Muscle of arm (tissue), 12 donors: ENCODE measurements around the gene PTPRU. TPM values are rescaled to one million over a fixed set of nuclear protein-coding genes. Genes with fewer than 3 reads are reported as not detected.

Experiments
- DNase-seq: peaks from one replicate; pipeline ENCODE4 v3.0.0-alpha.2; 2013
- polyA plus RNA-seq, 12 donors: library from polyadenylated mRNA; unstranded; fragments of 120-200 nt; gene quantifications; one replicate each; pipeline ENCODE4 v1.2.1, GENCODE V29; 2013; ENCODE audit not compliant: insufficient read length in 12 of 12

The PTPRU gene
- polyA plus RNA-seq, 12 donors: 7.2 to 26.3 (median 12.0) TPM; not detected in 1

GRCh38 chr1:29362764-29363163, 126.4 kb downstream of the PTPRU start:
- no peak for DNase-seq

DNA sequence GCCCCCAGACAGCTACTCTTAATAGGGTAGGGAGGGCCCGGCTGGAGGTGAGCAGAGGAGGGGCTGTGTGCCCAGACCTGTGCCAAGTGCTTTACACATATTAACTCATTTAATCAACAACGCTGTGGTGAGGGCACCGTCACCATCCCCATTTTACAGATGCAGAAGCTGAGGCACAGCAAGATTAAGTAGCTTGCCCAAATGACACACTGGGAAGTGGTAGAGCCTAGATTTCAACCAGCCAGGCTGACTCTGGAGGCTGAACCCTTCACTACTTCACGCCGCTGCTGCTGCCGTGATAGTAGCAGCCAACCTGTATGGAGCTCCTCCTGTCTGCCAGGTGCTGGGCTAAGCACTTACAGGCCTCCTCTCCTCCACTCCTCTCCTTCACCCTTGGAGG, 127.2 kb downstream of the PTPRU start:
- DNase-seq: no peak

DNA sequence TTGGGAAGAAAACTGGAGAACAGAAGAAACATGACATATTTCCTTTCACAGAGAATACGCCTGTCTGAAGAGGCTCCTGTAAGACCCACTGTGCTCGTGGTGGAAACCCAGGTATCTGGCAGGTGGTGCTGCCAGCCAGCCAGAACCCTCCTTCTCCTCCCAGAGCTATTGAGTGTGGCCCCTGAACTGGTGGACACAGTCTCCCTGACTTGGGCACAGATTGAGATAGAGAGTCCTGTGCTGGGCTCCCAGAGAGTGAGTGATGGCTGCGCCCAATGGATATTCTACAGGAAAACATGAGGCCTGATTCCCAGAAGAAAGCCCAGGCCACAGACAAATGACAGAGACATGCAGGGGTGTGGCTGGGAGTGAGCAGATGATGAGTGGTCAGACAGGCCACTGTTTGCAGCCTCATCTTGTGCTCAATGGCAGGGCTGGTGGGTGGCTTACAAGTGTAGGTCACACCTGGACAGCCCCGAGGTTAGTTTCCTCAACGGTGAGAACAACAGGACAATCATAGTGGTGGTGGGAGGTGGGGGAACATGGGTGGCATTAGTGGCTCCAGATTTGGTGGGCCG, 127.9 kb downstream of the PTPRU start:
- DNase-seq: no peak

- no peak for DNase-seq
Observed at GRCh38 chr1:29365906-29366670, 129.8 kb downstream of the PTPRU start.

- DNase-seq: no peak
Observed at GRCh38 chr1:29368936-29369932, 132.9 kb downstream of the PTPRU start.

- no peak for DNase-seq
Observed at GRCh38 chr1:29370067-29370466, 133.7 kb downstream of the PTPRU start.

DNA sequence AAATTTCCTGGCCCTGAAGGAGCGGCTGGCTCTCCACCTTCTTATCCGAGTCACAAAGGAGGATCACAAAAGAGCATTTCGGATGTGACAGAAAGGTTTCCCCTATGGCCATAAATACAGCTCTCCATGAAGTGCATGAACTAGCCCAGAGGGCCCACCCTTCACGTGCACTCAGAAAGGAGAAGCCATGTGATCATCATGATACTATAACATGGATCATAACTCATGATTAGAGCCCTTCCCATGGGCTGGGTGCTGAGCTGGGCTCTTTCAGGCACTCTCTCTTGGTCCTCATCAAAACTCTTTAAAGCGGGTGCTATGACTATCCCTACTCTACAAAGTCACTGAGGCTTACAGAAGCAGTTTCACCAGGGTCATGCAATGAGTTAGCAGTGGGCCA, 135.0 kb downstream of the PTPRU start:
- DNase-seq: no peak

- no peak for DNase-seq
Observed at GRCh38 chr1:29372108-29372507, 135.8 kb downstream of the PTPRU start.

Other genes starting within 250 kb of the PTPRU start
- 10 to 100 TPM in 2 of 12 donors, 1 to 10 TPM in 9, not detected in 1; 4.4 to 11.1 (median 6.7) TPM for gene TMEM200B, start 112.6 kb upstream of the PTPRU start, polyA plus RNA-seq
- 100 to 1,000 TPM in 2 of 12 donors, 10 to 100 TPM in 10; 50.8 to 138 (median 63.4) TPM for gene SRSF4, start 54.6 kb upstream of the PTPRU start, polyA plus RNA-seq
- 10 to 100 TPM in 11 of 12 donors, not detected in 1; 17.7 to 25.1 (median 23.3) TPM for gene MECR, start 5.6 kb upstream of the PTPRU start, polyA plus RNA-seq